Adrenal gland (tissue), 5 donors: ENCODE measurements around the gene CUL7.

ENCODE experiments used
- CTCF ChIP-seq, 6 experiments: fragments of 450-650 bp in 4 of 6; fragments of 200-600 bp in 2 of 6; sonication (generic) in 1 of 6; IDR thresholded peaks; 1 replicate in 5 of 6; 2 replicates in 1 of 6; pipeline versions ENCODE4 v1.5.1 to v1.8.0; 2016 to 2021; ENCODE audit warnings: antibody characterized with exemption in 6 of 6, mild to moderate bottlenecking in 2 of 6, moderate library complexity in 1 of 6
- POLR2A ChIP-seq, 2 donors: fragments of 450-650 bp; IDR thresholded peaks; one replicate each; pipeline ENCODE4 v1.6.1; 2017; ENCODE audit warnings: antibody characterized with exemption in 2 of 2, mild to moderate bottlenecking in 2 of 2, moderate library complexity in 1 of 2
- donor health status: DM: no; HTN: no; CAD: no.

GRCh38 chr6:43040542-43041257 is 13.0 kb downstream of the CUL7 start:
- no peak for TF ChIP-seq POLR2A (IDR thresholded peaks at IDR 0.05)
- no peak for TF ChIP-seq CTCF (IDR thresholded peaks at IDR 0.05)
